SU-DHL-6 (cell line): ENCODE data around the gene SLC8A1.

Experiments used
- CTCF ChIP-seq: fragments of 200-600 bp; sonication (generic); IDR thresholded peaks from one replicate; pipeline ENCODE4 v1.5.1; 2017; ENCODE audit warnings: antibody characterized with exemption, mild to moderate bottlenecking, low read length, moderate library complexity; ENCODE audit not compliant: insufficient read depth, poor library complexity, severe bottlenecking
- EZH2phosphoT487 ChIP-seq: fragments of 200-600 bp; sonication (generic), shearing (Covaris generic); conservative IDR thresholded peaks from 2 replicates; pipeline ENCODE4 v1.6.1; 2018; ENCODE audit warnings: mild to moderate bottlenecking, antibody characterized with exemption, low read length, moderate library complexity, mixed read lengths

- TF ChIP-seq CTCF (no peak), EZH2phosphoT487 (no peak)
Observed at GRCh38 chr2:40155728-40156127, 296.2 kb downstream of the SLC8A1 start.
